GM12878 (cell line): ENCODE data around the gene AMH. TPM values are rescaled to one million over a fixed set of nuclear protein-coding genes. Genes with fewer than 3 reads are reported as not detected.

Experiments used
- ATAC-seq: fragments of 200-7000 bp; cut with Tn5 transposase; 3 replicates; pipeline ENCODE4 v1.9.1; 2020; ENCODE audit warnings: mild to moderate bottlenecking, moderate library complexity
- BruUV-seq: library from RNA; stranded (reverse); fragments of 400-500 nt; replicated peaks from 2 replicates; lab custom pipeline; 2021; lab: Mats Ljungman, UMichigan
- CTCF ChIA-PET: fragments of 300-600 bp; sonication (Branson Sonifier 250); formaldehyde crosslinking; extraction: SDS; loops from one replicate; lab custom pipeline; 2021; ENCODE audit warnings: inconsistent platforms; lab: Yijun Ruan, JAX
- POLR2A ChIA-PET: fragments of 350-600 bp; formaldehyde crosslinking; extraction: SDS; loops from one replicate; lab custom pipeline; 2021; ENCODE audit warnings: inconsistent platforms; lab: Charles Lee
- RAD21 ChIA-PET: fragments of 300-600 bp; sonication (Branson Sonifier 250); formaldehyde crosslinking; loops from one replicate; lab custom pipeline; 2023; ENCODE audit warnings: antibody characterized with exemption; ENCODE audit not compliant: unreplicated experiment; lab: Charles Lee
- SMC1A ChIA-PET: fragments of 300-600 bp; sonication (Branson Sonifier 250); formaldehyde crosslinking; loops from one replicate; lab custom pipeline; 2023; ENCODE audit not compliant: unreplicated experiment, uncharacterized antibody; lab: Charles Lee
- DNase-seq: peaks from one replicate; pipeline ENCODE4 v3.0.0-alpha.2; 2011; ENCODE audit warnings: low read depth, low spot score
- FAIRE-seq: peaks from 3 replicates; lab custom pipeline; 2011; peaks lifted over from hg19 to GRCh38; lab: Jason Lieb, UNC
- H2AFZ ChIP-seq: 2 replicates; pipeline ENCODE4 v1.6.0; 2011; ENCODE audit warnings: low read depth, low read length, control low read depth; ENCODE audit not compliant: control insufficient read depth
- H3K27ac ChIP-seq: 2 replicates; pipeline ENCODE4 v1.5.1; 2011; ENCODE audit warnings: control low read depth; ENCODE audit not compliant: control insufficient read depth, insufficient read depth
- H3K27me3 ChIP-seq, 2 experiments: replicated peaks in 1 of 2; 2 replicates each; pipeline versions ENCODE4 v1.6.0 to v1.6.1; 2011; ENCODE audit warnings: low read length in 1 of 2; ENCODE audit not compliant: control insufficient read depth in 2 of 2, insufficient read depth in 2 of 2
- H3K36me3 ChIP-seq, 2 experiments: 2 replicates each; pipeline ENCODE4 v1.5.1; 2011; ENCODE audit warnings: low read length in 1 of 2; ENCODE audit not compliant: control insufficient read depth in 2 of 2, insufficient read depth in 2 of 2
- H3K4me1 ChIP-seq: 2 replicates; pipeline ENCODE4 v1.6.1; 2011; ENCODE audit warnings: mild to moderate bottlenecking, low read length, moderate library complexity, mixed read lengths; ENCODE audit not compliant: control insufficient read depth, insufficient read depth
- H3K4me2 ChIP-seq: 2 replicates; pipeline ENCODE4 v1.6.0; 2011; ENCODE audit warnings: control low read depth; ENCODE audit not compliant: control insufficient read depth, insufficient read depth
- H3K4me3 ChIP-seq: fragments of 200-600 bp; sonication (generic); 2 replicates; pipeline ENCODE4 v1.5.1; 2016
- H3K79me2 ChIP-seq: 2 replicates; pipeline ENCODE4 v1.6.0; 2011; ENCODE audit warnings: low read length; ENCODE audit not compliant: control insufficient read depth, insufficient read depth
- H3K9ac ChIP-seq: 2 replicates; pipeline ENCODE4 v1.8.0; 2011; ENCODE audit warnings: low read length, control low read depth, mixed read lengths; ENCODE audit not compliant: control insufficient read depth, insufficient read depth
- H3K9me3 ChIP-seq: replicated peaks from 3 replicates; pipeline ENCODE4 v1.5.1; 2011; ENCODE audit warnings: mild to moderate bottlenecking, low read length; ENCODE audit not compliant: control insufficient read depth, insufficient read depth
- H4K20me1 ChIP-seq: 2 replicates; pipeline ENCODE4 v1.6.0; 2011; ENCODE audit not compliant: control insufficient read depth, insufficient read depth
- IKZF2 ChIP-seq, 2 experiments: fragments of 450-650 bp; IDR thresholded peaks; 2 replicates each; pipeline ENCODE4 v1.6.1; 2017; ENCODE audit warnings: mild to moderate bottlenecking in 2 of 2, moderate library complexity in 2 of 2
- KAT2A ChIP-seq: conservative IDR thresholded peaks from 2 replicates; pipeline ENCODE4 v1.6.1; 2011; ENCODE audit warnings: low read depth, low read length; ENCODE audit not compliant: control insufficient read depth
- TCF3 ChIP-seq: IDR thresholded peaks from 2 replicates; pipeline ENCODE4 v1.6.1; 2012; ENCODE audit warnings: low read depth, mild to moderate bottlenecking, low read length, borderline replicate concordance; ENCODE audit not compliant: insufficient read depth
- WRNIP1 ChIP-seq: IDR thresholded peaks from 2 replicates; pipeline ENCODE4 v1.6.1; 2011; ENCODE audit warnings: low read depth, low read length, improper control_type of control experiment, borderline replicate concordance
- ZSCAN29 ChIP-seq: fragments of 450-650 bp; IDR thresholded peaks from 2 replicates; pipeline ENCODE4 v1.6.1; 2017; ENCODE audit warnings: mild to moderate bottlenecking, moderate library complexity
- WGBS: methylation state at CpG from one replicate; pipeline ENCODE4 v1.1.6; 2016; ENCODE audit warnings: low lambda C conversion rate; ENCODE audit not compliant: insufficient replicate concordance, insufficient coverage; ENCODE audit errors: missing lambda C conversion rate; 5-methylcytosine and 5-hydroxymethylcytosine counted together
- in situ Hi-C: fragments of 300-500 bp; cut with MboI; formaldehyde crosslinking; loops from 9 replicates; pipeline ENCODE4 v1.14.3; 2018; ENCODE audit warnings: mixed read lengths
- intact Hi-C: fragments of 100-400 bp; cut with micrococcal nuclease; formaldehyde crosslinking; loops from one replicate; pipeline ENCODE4 v1.14.2; 2022; ENCODE audit not compliant: unreplicated experiment
- polyA plus RNA-seq, 11 experiments: library from polyadenylated mRNA; depleted of rRNA in 4 of 11; unstranded in 6 of 11; stranded (reverse) in 5 of 11; fragments of >200 nt; fragmentation: Nextera tagmentation in 4 of 11; fragmentation: Illumina TruSeq in 1 of 11; extraction: Ambion mirVana in 4 of 11; extraction: Trizol in 1 of 11; gene quantifications; 1 replicate in 1 of 11; 2 replicates in 10 of 11; pipeline versions ENCODE4 v1.2.1 to v1.2.3, GENCODE V29; 2011 to 2016; ENCODE audit warnings: inconsistent platforms in 2 of 11, missing spikeins in 2 of 11, low read depth in 1 of 11
- total RNA-seq, 4 experiments: library from RNA; depleted of rRNA in 3 of 4; stranded (reverse); fragments of >200 nt in 3 of 4; fragmentation: Illumina TruSeq in 1 of 4; extraction: Trizol in 1 of 4; gene quantifications; 2 replicates each; pipeline versions ENCODE4 v1.2.1 to v1.2.3, GENCODE V29; 2013 to 2021
- TF ChIP-seq, protein P1 (sequence below): fragments of 450-650 bp; IDR thresholded peaks from 2 replicates; pipeline ENCODE4 v1.6.1; 2017; ENCODE audit warnings: mild to moderate bottlenecking
- TF ChIP-seq, protein P2 (sequence below): fragments of 150-350 bp; IDR thresholded peaks from 2 replicates; pipeline ENCODE4 v1.6.1; 2014; ENCODE audit warnings: mild to moderate bottlenecking, low read depth, low read length
- TF ChIP-seq, protein P3 (sequence below): IDR thresholded peaks from 2 replicates; pipeline ENCODE4 v1.6.1; 2012; ENCODE audit warnings: improper control_type of control experiment, low read depth, low read length; ENCODE audit not compliant: insufficient replicate concordance
- TF ChIP-seq, protein P4 (sequence below): IDR thresholded peaks from 2 replicates; pipeline ENCODE4 v1.6.1; 2011; ENCODE audit warnings: borderline replicate concordance, low read depth, mild to moderate bottlenecking, moderate library complexity, low read length; ENCODE audit not compliant: insufficient read depth, poor library complexity, severe bottlenecking

The AMH gene
- total and polyA plus RNA-seq, 10 of the 15 experiments (the other 5 are each of a cell fraction or from before 2014, with no cell fraction given), result 0.17 to 3.5 (median 0.81) TPM; not detected in 4

DNA sequence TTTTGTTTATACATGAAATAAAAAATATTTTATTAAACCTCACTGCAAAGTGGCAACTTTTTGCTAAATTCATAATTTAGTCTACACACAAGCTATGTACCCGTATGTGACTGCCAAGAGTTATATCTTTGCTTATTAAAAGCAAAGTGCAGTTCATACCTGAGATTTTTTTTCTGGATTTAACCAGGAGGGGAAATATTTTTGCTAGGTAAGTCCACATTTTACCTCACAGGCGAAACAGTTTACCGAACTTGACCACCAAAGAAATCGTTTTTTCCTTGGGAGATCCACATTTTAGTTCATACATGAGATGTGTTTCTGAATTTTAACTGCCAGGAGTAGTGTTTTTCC lies 19.3 kb downstream of the AMH start:
- in situ Hi-C loops (no loop called here), intact Hi-C loops (loop anchor here (5.0 to 10.0 kb wide), 2 partner anchors 101 to 174 kb away; partner anchors contain the start of genes IZUMO4 and MOB3A)
- no peak for FAIRE-seq
- H3K27ac ChIP-seq, result no peak overlapping the region
- peaks cover 14% of the 10 kb centered on the region for H3K4me1 ChIP-seq
- POLR2A ChIA-PET, result interaction anchor here (1.0 kb wide), 1 partner anchor 13 kb away, joined by 3 read pairs; no protein-coding TSS in a partner anchor
- no TSS peak for BruUV-seq
- peaks cover 8% of the 10 kb centered on the region; the same call in 1 of the 2 replicates for H4K20me1 ChIP-seq
- H3K9ac ChIP-seq, result no peak overlapping the region; the same call in 1 of the 2 replicates
- no peak for ATAC-seq
- peak overlapping the region; percentile 81; the same call in 1 of the 2 replicates for H2AFZ ChIP-seq
- no peak for DNase-seq
- peaks cover 0 to 12% of the 10 kb centered on the region in 2 experiments; a peak in 3 of 4 replicates for H3K36me3 ChIP-seq
- no peaks in the 10 kb centered on the region for H3K27me3 ChIP-seq
- no peaks in the 10 kb centered on the region for H3K9me3 ChIP-seq
- peak overlapping the region; percentile 81; the same call in 1 of the 2 replicates for H3K4me3 ChIP-seq
- SMC1A ChIA-PET, result no interaction called here
- peaks cover 46% of the 10 kb centered on the region for H3K79me2 ChIP-seq
- WGBS, result 49% methylated on average over 4 of the region's 4 CpGs
- CTCF ChIA-PET, result no interaction called here
- TF ChIP-seq, protein P1, sequence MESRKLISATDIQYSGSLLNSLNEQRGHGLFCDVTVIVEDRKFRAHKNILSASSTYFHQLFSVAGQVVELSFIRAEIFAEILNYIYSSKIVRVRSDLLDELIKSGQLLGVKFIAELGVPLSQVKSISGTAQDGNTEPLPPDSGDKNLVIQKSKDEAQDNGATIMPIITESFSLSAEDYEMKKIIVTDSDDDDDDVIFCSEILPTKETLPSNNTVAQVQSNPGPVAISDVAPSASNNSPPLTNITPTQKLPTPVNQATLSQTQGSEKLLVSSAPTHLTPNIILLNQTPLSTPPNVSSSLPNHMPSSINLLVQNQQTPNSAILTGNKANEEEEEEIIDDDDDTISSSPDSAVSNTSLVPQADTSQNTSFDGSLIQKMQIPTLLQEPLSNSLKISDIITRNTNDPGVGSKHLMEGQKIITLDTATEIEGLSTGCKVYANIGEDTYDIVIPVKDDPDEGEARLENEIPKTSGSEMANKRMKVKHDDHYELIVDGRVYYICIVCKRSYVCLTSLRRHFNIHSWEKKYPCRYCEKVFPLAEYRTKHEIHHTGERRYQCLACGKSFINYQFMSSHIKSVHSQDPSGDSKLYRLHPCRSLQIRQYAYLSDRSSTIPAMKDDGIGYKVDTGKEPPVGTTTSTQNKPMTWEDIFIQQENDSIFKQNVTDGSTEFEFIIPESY, result no peak
- no peak for TF ChIP-seq KAT2A
- no peak for TF ChIP-seq ZSCAN29
- TF ChIP-seq WRNIP1, result no peak
- TF ChIP-seq, protein P2, sequence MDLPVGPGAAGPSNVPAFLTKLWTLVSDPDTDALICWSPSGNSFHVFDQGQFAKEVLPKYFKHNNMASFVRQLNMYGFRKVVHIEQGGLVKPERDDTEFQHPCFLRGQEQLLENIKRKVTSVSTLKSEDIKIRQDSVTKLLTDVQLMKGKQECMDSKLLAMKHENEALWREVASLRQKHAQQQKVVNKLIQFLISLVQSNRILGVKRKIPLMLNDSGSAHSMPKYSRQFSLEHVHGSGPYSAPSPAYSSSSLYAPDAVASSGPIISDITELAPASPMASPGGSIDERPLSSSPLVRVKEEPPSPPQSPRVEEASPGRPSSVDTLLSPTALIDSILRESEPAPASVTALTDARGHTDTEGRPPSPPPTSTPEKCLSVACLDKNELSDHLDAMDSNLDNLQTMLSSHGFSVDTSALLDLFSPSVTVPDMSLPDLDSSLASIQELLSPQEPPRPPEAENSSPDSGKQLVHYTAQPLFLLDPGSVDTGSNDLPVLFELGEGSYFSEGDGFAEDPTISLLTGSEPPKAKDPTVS, result no peak
- TF ChIP-seq, protein P3, sequence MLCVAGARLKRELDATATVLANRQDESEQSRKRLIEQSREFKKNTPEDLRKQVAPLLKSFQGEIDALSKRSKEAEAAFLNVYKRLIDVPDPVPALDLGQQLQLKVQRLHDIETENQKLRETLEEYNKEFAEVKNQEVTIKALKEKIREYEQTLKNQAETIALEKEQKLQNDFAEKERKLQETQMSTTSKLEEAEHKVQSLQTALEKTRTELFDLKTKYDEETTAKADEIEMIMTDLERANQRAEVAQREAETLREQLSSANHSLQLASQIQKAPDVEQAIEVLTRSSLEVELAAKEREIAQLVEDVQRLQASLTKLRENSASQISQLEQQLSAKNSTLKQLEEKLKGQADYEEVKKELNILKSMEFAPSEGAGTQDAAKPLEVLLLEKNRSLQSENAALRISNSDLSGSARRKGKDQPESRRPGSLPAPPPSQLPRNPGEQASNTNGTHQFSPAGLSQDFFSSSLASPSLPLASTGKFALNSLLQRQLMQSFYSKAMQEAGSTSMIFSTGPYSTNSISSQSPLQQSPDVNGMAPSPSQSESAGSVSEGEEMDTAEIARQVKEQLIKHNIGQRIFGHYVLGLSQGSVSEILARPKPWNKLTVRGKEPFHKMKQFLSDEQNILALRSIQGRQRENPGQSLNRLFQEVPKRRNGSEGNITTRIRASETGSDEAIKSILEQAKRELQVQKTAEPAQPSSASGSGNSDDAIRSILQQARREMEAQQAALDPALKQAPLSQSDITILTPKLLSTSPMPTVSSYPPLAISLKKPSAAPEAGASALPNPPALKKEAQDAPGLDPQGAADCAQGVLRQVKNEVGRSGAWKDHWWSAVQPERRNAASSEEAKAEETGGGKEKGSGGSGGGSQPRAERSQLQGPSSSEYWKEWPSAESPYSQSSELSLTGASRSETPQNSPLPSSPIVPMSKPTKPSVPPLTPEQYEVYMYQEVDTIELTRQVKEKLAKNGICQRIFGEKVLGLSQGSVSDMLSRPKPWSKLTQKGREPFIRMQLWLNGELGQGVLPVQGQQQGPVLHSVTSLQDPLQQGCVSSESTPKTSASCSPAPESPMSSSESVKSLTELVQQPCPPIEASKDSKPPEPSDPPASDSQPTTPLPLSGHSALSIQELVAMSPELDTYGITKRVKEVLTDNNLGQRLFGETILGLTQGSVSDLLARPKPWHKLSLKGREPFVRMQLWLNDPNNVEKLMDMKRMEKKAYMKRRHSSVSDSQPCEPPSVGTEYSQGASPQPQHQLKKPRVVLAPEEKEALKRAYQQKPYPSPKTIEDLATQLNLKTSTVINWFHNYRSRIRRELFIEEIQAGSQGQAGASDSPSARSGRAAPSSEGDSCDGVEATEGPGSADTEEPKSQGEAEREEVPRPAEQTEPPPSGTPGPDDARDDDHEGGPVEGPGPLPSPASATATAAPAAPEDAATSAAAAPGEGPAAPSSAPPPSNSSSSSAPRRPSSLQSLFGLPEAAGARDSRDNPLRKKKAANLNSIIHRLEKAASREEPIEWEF, result no peak
- TF ChIP-seq, protein P4, sequence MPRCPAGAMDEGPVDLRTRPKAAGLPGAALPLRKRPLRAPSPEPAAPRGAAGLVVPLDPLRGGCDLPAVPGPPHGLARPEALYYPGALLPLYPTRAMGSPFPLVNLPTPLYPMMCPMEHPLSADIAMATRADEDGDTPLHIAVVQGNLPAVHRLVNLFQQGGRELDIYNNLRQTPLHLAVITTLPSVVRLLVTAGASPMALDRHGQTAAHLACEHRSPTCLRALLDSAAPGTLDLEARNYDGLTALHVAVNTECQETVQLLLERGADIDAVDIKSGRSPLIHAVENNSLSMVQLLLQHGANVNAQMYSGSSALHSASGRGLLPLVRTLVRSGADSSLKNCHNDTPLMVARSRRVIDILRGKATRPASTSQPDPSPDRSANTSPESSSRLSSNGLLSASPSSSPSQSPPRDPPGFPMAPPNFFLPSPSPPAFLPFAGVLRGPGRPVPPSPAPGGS, result no peak
- no peak for TF ChIP-seq TCF3
- TF ChIP-seq IKZF2 (IDR thresholded peaks at IDR 0.05), result no peak
- peak overlapping the region; percentile 44; the same call in 1 of the 2 replicates for H3K4me2 ChIP-seq
- RAD21 ChIA-PET, result no interaction called here
